ENCODE data around the gene TBC1D2B.
"Not testable (repeated sequence)": the region's sequence is repeated elsewhere in the genome, so short reads cannot be mapped to it uniquely, and the experiment has no call there.

TBC1D2B gene

DNA sequence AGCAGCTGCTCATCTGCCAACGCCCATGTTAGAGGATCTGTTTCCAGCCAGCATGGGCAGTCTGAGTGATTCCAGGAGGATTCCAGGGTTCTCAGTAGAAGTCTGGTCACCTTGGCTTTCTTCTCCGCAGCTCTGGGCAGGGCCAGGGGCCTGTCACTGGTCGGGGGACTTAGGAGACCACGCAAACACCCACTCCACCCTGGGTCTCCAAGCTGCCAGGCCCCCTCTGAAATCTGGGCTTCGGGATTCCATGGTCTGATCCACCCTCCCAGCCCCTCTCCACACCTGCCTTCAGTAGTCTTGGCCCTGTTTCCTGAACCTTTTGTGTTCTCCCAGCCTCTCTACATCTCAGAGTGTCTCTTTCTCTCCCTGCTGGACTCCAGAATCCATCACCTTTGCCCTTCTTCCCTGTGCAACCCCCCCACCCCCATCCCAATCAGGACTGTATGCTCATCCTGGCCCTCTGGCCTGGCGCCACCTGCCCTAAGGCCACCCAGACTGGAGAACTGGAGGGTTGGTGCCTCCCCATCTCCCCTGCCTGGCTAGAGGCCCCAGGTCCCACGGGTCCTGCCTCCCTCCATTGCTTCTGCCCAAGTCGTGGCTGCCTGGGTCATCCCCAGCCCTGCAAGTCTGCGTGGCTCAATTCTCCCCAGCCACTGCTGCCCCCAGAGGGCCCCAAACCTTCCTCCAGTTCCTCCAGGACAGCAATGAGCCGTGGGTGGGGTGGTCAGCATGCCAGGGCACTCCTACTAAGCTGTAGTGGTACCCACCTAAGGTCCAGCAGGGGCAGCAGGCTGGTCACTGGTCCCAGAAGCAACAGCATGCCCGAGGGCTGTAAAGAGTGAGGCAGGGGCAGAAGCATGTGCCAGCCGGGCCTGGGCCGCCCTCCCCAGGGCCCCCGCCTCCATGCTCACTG is 102.8 kb downstream of the TBC1D2B start:
- no peak for DNase-seq
- no peaks in the 10 kb centered on the region for H3K36me3 Mint-ChIP-seq (ENCODE audit: insufficient read depth)
- no peaks in the 10 kb centered on the region for H3K9me3 Mint-ChIP-seq
- H3K4me3 Mint-ChIP-seq = no peak overlapping the region
- no peak overlapping the region for H3K27ac Mint-ChIP-seq
- no peaks in the 10 kb centered on the region for H3K4me1 Mint-ChIP-seq (ENCODE audit: low read depth in 2 of 2)
- H3K27me3 Mint-ChIP-seq = peaks cover 0 to 9% of the 10 kb centered on the region in 2 donors
- ATAC-seq (replicated peaks) = no peak

DNA sequence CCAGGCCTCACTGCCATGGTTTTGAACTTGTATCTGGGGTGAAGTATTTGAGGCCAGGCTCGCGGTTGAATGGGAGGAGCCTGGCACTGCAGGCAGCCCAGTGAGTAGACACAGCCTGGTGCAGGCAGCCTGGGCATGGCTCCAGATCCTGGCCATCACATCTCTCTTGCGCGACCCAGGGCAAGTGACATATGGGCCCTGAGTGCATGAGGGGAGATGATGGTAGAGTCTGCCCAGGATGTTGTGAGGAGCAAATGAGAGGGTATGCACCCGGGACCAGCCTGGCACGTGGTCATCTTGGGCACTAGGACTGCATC is 103.5 kb downstream of the TBC1D2B start:
- Mint-ChIP-seq H3K4me1 (ENCODE audit: low read depth in 2 of 2) (no peaks in the 10 kb centered on the region), H3K27ac (no peak overlapping the region), H3K9me3 (no peaks in the 10 kb centered on the region), H3K27me3 (peaks cover 0 to 9% of the 10 kb centered on the region in 2 donors), H3K36me3 (ENCODE audit: insufficient read depth) (no peaks in the 10 kb centered on the region), H3K4me3 (no peak overlapping the region)
- ATAC-seq (replicated peaks) (no peak), DNase-seq (no peak)

DNA sequence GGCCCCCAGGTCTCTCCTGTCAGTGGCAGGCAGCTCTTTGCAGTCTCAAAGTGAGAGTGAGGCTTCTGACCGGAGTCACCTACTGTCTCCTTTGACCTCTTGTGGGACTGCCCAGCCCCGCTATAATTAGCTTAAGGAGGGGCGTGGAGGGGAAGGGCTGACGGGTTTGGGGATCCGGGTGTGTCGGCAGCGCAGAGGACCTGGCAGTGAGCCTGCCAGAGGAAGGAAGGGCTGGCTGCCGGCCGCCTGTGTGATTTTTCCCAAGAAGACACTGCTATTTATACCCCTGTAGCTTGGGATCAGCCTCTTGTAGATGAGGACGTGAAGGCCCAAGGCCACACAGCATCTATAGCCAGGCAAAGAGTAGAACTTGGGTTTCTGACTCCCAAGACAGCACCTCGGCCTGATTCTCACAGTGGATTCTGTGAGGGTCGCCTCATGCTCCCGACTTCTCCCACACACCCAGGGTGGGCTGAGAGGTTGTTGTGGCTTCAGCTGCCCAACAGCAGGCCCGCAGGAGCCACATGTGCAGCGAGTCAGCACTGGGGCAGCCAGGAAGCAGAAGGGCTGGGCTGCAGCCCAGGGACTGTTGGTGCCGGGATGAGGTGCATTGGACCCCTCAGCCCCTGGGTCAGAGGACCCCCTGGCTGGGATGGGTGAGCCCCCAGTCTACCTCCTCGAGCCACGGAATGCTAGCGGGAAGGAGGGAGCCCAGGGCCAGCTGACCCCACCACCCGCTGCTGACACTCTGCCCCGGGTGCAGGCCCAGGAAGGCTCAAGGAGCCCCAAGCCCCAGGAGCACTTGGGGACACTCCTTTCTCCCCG is 104.0 kb downstream of the TBC1D2B start:
- H3K4me3 Mint-ChIP-seq; H3K27ac Mint-ChIP-seq; H3K36me3 Mint-ChIP-seq (ENCODE audit: insufficient read depth); DNase-seq; ATAC-seq (replicated peaks); H3K27me3 Mint-ChIP-seq; H3K9me3 Mint-ChIP-seq; H3K4me1 Mint-ChIP-seq (ENCODE audit: low read depth in 2 of 2): not testable (repeated sequence)

DNA sequence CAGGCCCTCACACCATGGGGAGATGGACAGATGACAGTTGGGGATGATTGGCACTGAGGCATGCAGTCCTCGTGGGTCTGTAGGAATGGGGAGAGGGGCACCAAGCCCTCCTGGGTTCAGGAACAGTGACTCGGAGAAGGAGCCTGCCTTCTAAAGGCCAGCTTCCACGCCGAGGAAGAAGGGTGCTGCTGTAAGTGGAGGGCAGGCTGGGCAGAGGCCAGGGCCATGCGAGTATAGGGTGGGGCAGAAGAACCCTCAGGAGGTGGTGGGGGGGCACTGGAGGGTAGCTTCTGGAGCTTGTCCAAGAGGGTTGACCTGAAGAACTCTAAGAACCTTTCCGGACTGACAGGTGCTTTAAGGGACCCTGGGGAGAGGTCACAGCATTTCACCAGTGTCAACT is 104.8 kb downstream of the TBC1D2B start:
- not testable (repeated sequence) for ATAC-seq (replicated peaks); H3K36me3 Mint-ChIP-seq (ENCODE audit: insufficient read depth); DNase-seq; H3K27me3 Mint-ChIP-seq; H3K4me3 Mint-ChIP-seq; H3K9me3 Mint-ChIP-seq; H3K4me1 Mint-ChIP-seq (ENCODE audit: low read depth in 2 of 2); H3K27ac Mint-ChIP-seq

DNA sequence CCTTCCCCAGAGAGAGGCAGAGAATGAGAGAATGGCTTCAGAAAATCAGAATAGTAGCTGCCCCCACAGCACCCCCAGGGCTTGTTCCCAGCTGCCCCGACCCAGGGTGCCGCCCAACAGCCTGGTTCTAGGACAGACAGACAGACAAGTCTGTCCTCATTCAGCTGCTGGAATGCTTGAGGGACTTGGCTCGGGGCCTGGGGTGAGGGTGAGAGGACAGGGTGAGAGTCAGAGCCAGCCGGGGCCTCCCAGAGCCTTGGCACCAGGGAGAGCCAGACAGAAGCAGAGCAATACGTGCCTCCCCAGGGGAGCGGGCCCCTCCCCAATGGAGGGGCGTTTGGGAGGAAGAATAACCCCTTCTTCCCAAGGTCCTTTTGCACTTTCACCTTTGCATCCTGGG is 105.6 kb downstream of the TBC1D2B start:
- H3K36me3 Mint-ChIP-seq (ENCODE audit: insufficient read depth); H3K4me3 Mint-ChIP-seq; H3K4me1 Mint-ChIP-seq (ENCODE audit: low read depth in 2 of 2): not testable (repeated sequence)

DNA sequence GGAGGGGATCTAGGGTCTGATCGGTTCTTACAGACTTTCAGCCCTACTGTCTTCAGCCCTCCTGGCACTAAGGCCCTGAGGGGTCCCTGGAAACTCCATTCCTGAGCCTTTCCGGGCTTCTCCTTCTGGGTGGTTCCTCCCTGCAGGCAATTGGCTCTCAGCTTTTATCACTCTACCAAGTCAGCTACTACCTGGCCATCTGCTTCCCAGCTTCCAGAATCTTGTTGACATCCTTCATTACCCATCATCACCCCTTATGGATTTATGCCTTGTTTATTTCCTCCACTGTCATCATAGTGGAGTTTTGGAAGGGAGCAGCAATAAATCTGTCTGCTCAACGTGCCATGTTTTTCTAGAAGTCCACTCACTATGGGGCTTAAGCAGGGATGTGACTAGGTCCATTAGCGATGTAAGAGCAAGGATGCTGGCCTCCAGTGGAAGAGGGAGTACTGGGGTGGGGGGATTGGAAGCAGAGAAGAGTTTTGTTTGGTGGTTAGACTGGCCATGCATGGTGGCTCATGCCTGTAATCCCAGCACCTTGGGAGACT is 106.6 kb downstream of the TBC1D2B start:
- not testable (repeated sequence) for H3K27me3 Mint-ChIP-seq; H3K4me3 Mint-ChIP-seq; DNase-seq; H3K36me3 Mint-ChIP-seq (ENCODE audit: insufficient read depth); ATAC-seq (replicated peaks); H3K4me1 Mint-ChIP-seq (ENCODE audit: low read depth in 2 of 2); H3K27ac Mint-ChIP-seq; H3K9me3 Mint-ChIP-seq

More for the DNA sequence above, 105.6 kb downstream of the TBC1D2B start:
- H3K27ac Mint-ChIP-seq; H3K27me3 Mint-ChIP-seq; H3K9me3 Mint-ChIP-seq; ATAC-seq (replicated peaks); DNase-seq: not testable (repeated sequence)

DNA sequence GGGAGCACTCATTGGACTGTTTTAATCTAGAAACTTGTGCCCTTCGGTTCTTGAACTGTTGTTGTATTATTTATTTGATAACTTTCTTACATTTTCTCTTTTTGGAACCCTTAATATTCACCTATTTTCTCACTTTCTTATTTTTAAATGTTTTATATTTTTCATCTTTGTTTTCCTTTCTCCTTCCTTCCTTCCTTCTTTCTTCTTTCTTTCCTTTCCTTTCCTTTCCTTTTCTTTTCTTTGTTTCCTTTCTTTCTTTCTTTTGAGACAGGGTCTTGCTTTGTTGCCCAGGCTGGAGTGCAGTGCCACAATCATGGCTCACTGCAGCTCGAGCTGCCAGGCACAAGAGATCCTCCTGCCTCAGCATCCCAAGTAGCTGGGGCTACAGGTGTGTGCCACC is 108.5 kb downstream of the TBC1D2B start:
- no peak for ATAC-seq (replicated peaks)
- Mint-ChIP-seq H3K4me1 (ENCODE audit: low read depth in 2 of 2) (no peaks in the 10 kb centered on the region), H3K27me3 (peaks cover 0 to 9% of the 10 kb centered on the region in 2 donors), H3K27ac (no peak overlapping the region), H3K9me3 (no peaks in the 10 kb centered on the region), H3K36me3 (ENCODE audit: insufficient read depth) (no peaks in the 10 kb centered on the region), H3K4me3 (no peak overlapping the region)
- DNase-seq = no peak

DNA sequence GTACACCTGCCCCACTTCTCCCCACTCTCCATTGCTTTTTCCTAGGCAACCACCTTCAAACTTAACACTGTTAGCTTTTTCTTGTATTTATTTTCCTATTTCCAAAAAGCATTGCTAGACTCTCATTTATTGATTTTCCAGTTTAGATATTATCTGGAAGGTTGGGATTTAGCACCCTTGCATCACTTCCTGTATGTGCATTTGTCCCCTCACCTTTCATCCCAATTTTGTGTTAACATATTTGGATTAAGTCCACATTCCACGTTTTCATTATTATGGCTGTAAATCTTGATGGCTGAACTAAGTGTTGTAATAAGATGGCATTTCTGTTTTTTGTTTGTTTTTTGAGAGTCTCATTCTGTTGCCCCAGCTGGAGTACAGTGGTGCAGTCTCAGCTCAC is 109.7 kb downstream of the TBC1D2B start:
- Mint-ChIP-seq H3K9me3 (no peaks in the 10 kb centered on the region), H3K27ac (no peak overlapping the region), H3K4me1 (ENCODE audit: low read depth in 2 of 2) (no peaks in the 10 kb centered on the region), H3K36me3 (ENCODE audit: insufficient read depth) (no peaks in the 10 kb centered on the region), H3K4me3 (no peak overlapping the region), H3K27me3 (peaks cover 0 to 15% of the 10 kb centered on the region in 2 donors)
- ATAC-seq (replicated peaks) = no peak
- no peak for DNase-seq

DNA sequence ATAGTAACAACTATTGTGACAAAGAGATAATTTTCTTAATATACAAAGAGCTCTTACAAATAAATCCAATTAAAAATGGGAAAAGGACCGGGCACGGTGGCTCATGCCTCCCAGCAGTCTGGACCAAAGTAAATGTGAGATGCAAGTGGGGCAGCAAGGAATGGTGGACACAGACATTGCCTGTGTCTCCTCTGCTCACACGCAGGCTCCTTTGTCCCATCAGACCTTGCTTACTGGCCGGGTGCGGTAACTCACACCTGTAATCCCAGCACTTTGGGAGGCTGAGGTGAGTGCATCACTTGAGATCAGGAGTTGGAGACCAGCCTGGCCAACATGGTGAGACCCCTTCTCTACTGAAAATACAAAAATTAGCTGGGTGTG is 110.3 kb downstream of the TBC1D2B start:
- not testable (repeated sequence) for H3K4me3 Mint-ChIP-seq; H3K27ac Mint-ChIP-seq; ATAC-seq (replicated peaks); H3K9me3 Mint-ChIP-seq; H3K4me1 Mint-ChIP-seq (ENCODE audit: low read depth in 2 of 2); DNase-seq; H3K36me3 Mint-ChIP-seq (ENCODE audit: insufficient read depth)
- H3K27me3 Mint-ChIP-seq = peaks cover 0 to 18% of the 10 kb centered on the region in 2 donors

DNA sequence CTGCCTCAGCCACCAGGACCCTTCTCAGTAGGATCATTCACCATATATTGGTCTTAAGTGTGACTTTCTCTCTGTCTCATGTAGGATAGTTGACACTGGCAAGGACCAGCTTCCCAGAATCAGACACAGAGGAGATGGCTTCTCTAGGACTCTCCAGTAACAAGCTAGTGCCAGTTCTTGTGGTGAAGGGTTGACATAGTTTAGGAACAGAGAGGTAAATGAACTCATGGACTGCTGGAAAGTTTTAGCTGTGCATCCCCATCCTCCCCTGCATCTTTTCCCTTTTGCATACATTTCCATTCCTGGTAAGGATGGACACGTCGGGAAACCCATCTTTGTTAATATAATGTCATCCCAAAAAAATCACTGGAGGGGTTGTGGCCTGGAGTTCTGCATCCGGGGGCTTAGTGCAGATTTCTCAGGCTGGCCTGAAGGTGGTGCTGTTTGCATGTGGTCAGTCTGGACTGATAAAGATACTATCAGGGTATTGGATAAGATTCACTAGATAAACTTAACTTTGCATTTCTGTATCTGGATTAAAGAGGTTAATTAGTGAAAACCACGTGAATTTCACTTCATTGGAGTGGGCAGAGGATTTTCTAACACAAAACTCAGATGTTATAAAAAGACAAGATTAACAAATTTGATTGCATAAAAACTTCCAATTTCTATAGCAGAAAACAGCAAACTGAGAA is 110.8 kb downstream of the TBC1D2B start:
- H3K9me3 Mint-ChIP-seq = no peaks in the 10 kb centered on the region

DNA sequence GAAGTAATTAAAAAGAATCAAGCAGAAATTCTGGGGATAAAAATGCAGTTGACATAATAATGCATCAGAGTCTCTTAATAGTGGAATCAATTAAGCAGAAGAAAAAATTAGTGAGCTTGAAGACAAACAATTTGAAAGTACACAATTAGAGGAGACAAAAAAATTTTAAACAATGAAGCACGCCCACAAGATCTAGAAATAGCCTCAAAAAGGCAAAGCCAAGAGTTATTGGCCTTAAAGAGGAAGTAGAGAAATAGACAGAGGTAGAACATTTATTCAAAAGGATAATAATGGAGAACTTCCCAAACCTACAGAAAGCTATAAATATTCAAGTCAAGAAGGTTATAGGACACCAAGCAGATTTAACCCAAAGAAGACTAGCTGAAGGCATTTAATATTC is 113.3 kb downstream of the TBC1D2B start:
- Mint-ChIP-seq H3K27ac (peak overlapping the region in 1 of 2 donors; percentile 44), H3K27me3 (peaks cover 0 to 24% of the 10 kb centered on the region in 2 donors), H3K36me3 (ENCODE audit: insufficient read depth) (no peaks in the 10 kb centered on the region), H3K9me3 (no peaks in the 10 kb centered on the region), H3K4me1 (ENCODE audit: low read depth in 2 of 2) (peaks cover 7% of the 10 kb centered on the region in 2 donors), H3K4me3 (no peak overlapping the region)
- no peak for DNase-seq
- no peak for ATAC-seq (replicated peaks)

More for the DNA sequence above, 110.8 kb downstream of the TBC1D2B start:
- Mint-ChIP-seq H3K36me3 (ENCODE audit: insufficient read depth) (no peaks in the 10 kb centered on the region), H3K27me3 (peaks cover 0 to 14% of the 10 kb centered on the region in 2 donors), H3K27ac (no peak overlapping the region), H3K4me3 (no peak overlapping the region), H3K4me1 (ENCODE audit: low read depth in 2 of 2) (no peaks in the 10 kb centered on the region)
- peak; percentile 34 to 42 (median 36) for DNase-seq
- ATAC-seq (replicated peaks) = peak; percentile 58

DNA sequence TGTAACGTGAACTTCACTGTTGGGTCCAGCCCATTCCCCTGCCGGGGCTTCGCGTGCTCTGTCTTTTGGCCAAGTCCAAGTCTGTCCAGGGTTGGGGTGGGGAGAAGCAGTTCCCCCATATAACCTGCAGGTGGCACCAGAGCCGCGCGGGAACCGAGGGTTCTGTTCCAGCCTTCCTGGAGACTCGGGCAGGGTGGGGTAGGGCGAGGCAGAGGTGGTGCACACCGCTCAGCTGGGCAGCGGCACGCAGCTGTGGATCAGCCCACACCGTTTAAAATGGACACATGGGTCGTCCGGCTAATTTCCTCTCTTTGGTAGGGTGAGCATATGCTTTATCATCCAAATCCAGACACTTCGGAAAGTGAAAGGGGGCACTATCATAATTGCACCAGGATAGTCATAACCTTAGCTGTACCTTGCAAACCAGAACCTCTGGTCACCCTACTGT is 118.1 kb downstream of the TBC1D2B start:
- Mint-ChIP-seq H3K27me3 (peaks cover 0 to 24% of the 10 kb centered on the region in 2 donors), H3K4me1 (ENCODE audit: low read depth in 2 of 2) (peaks cover 7% of the 10 kb centered on the region in 2 donors), H3K4me3 (no peak overlapping the region), H3K36me3 (ENCODE audit: insufficient read depth) (no peaks in the 10 kb centered on the region), H3K9me3 (no peaks in the 10 kb centered on the region), H3K27ac (no peak overlapping the region)
- DNase-seq (peak; percentile 72 to 78 (median 73)), ATAC-seq (replicated peaks) (peak; percentile 97)

All from effector memory CD8-positive, alpha-beta T cell (primary cell).